ENCODE data around the gene ANKFY1. TPM values are rescaled to one million over a fixed set of nuclear protein-coding genes. Genes with fewer than 3 reads are reported as not detected.
A peak's percentile ranks its signal among the peaks of the same experiment; 100 is the strongest.

The ANKFY1 gene
- total and polyA plus RNA-seq, 11 donors = 9.4 to 44.9 (median 23.9) TPM

GRCh38 chr17:4247361-4247970 is 16.3 kb downstream of the ANKFY1 start:
- H3K9me3 ChIP-seq = no peaks in the 10 kb centered on the region
- H3K4me1 ChIP-seq = peaks cover 0 to 61% (median 30%) of the 10 kb centered on the region in 12 donors
- WGBS, 4 donors = 60 to 78% (median 67%) methylated on average over 5 of the region's 5 CpGs
- no peak for ATAC-seq
- no peaks in the 10 kb centered on the region for H3K27me3 ChIP-seq
- peak overlapping the region in 2 of 12 donors; percentile 35 to 38 for H3K27ac ChIP-seq
- intact Hi-C loops (cut with DNase I) = no loop called here
- H3K4me3 ChIP-seq = no peak overlapping the region
- DNase-seq = no peak
- peaks cover 0 to 24% (median 4%) of the 10 kb centered on the region in 9 donors for H3K36me3 ChIP-seq
- TF ChIP-seq CTCF (IDR thresholded peaks at IDR 0.05) = no peak
- TF ChIP-seq POLR2A (IDR thresholded peaks at IDR 0.05) = no peak

- TF ChIP-seq CTCF (IDR thresholded peaks at IDR 0.05) (no peak), POLR2A (IDR thresholded peaks at IDR 0.05) (no peak)
- no peaks in the 10 kb centered on the region for H3K27me3 ChIP-seq
- H3K9me3 ChIP-seq = no peaks in the 10 kb centered on the region
- no peak overlapping the region for H3K27ac ChIP-seq
- intact Hi-C loops (cut with DNase I) = no loop called here
- DNase-seq (no peak), ATAC-seq (no peak)
- WGBS, 4 donors = 93 to 96% (median 95%) methylated on average over 5 of the region's 5 CpGs
- peaks cover 0 to 32% (median 11%) of the 10 kb centered on the region in 9 donors for H3K36me3 ChIP-seq
- peaks cover 0 to 61% (median 30%) of the 10 kb centered on the region in 12 donors for H3K4me1 ChIP-seq
- no peak overlapping the region for H3K4me3 ChIP-seq
Observed at GRCh38 chr17:4246674-4247073, 17.1 kb downstream of the ANKFY1 start.

- intact Hi-C loops (cut with DNase I) = no loop called here
- no peaks in the 10 kb centered on the region for H3K27me3 ChIP-seq
- no peak for DNase-seq
- WGBS, 4 donors = 90 to 94% (median 92%) methylated on average over 11 of the region's 11 CpGs
- H3K4me1 ChIP-seq = peaks cover 0 to 15% (median 0%) of the 10 kb centered on the region in 12 donors
- no peaks in the 10 kb centered on the region for H3K9me3 ChIP-seq
- H3K27ac ChIP-seq = no peak overlapping the region
- no peak overlapping the region for H3K4me3 ChIP-seq
- no peak for ATAC-seq
- no peak for TF ChIP-seq POLR2A (IDR thresholded peaks at IDR 0.05)
- no peak for TF ChIP-seq CTCF (IDR thresholded peaks at IDR 0.05)
- peaks cover 3 to 66% (median 50%) of the 10 kb centered on the region in 9 donors for H3K36me3 ChIP-seq
Observed at GRCh38 chr17:4241535-4241934, 22.2 kb downstream of the ANKFY1 start.

- no peak for ATAC-seq
- peaks cover 0 to 94% (median 73%) of the 10 kb centered on the region in 9 donors for H3K36me3 ChIP-seq
- 11 to 24% (median 17%) methylated on average over 3 of the region's 3 CpGs for WGBS, 4 donors
- peaks cover 0 to 41% (median 20%) of the 10 kb centered on the region in 12 donors for H3K4me1 ChIP-seq
- intact Hi-C loops (cut with DNase I) = no loop called here
- TF ChIP-seq POLR2A (IDR thresholded peaks at IDR 0.05) = no peak
- no peak for TF ChIP-seq CTCF (IDR thresholded peaks at IDR 0.05)
- H3K27ac ChIP-seq = peak overlapping the region in 7 of 12 donors; percentile 4 to 88 (median 18)
- no peak for DNase-seq
- H3K27me3 ChIP-seq = no peaks in the 10 kb centered on the region
- H3K9me3 ChIP-seq = no peaks in the 10 kb centered on the region
- H3K4me3 ChIP-seq = no peak overlapping the region
Observed at GRCh38 chr17:4236456-4236855, 27.3 kb downstream of the ANKFY1 start.
